Measurements from ENCODE around the gene NECTIN1. TPM values are rescaled to one million over a fixed set of nuclear protein-coding genes. Genes with fewer than 3 reads are reported as not detected.

Gene NECTIN1
- total RNA-seq, 1 donor from 2014 or later, result 10.4 TPM

- intact Hi-C loops (cut with DNase I), result no loop called here
- no peak for DNase-seq (ENCODE audit: low spot score)
Observed at GRCh38 chr11:119717839-119718534, 11.0 kb downstream of the NECTIN1 start.

GRCh38 chr11:119716582-119717498 is 12.2 kb downstream of the NECTIN1 start:
- intact Hi-C loops (cut with DNase I), result no loop called here

DNA sequence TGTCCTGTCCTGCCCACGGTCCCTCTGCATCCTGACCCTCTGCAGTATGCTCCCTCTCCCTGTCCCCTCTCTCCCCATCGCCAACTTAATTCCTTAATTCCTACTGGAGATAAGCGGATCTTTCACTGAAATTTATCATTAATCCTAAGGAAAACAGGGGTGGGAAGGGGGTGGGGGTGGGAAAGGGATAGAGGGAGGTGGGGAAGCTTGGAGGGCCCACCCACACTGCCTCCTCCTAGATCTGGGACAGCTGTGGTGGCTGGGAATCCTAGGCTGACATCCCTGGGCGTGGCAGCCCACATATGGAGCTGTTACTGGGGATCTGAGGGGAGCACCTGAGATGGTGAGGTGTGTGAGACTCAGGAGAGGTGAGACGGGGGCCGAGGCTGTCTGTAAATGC is 14.4 kb downstream of the NECTIN1 start:
- intact Hi-C loops (cut with DNase I), result no loop called here
- DNase-seq (ENCODE audit: low spot score), result no peak

More at GRCh38 chr11:119716582-119717498, 12.2 kb downstream of the NECTIN1 start:
- no peak for DNase-seq (ENCODE audit: low spot score)

DNA sequence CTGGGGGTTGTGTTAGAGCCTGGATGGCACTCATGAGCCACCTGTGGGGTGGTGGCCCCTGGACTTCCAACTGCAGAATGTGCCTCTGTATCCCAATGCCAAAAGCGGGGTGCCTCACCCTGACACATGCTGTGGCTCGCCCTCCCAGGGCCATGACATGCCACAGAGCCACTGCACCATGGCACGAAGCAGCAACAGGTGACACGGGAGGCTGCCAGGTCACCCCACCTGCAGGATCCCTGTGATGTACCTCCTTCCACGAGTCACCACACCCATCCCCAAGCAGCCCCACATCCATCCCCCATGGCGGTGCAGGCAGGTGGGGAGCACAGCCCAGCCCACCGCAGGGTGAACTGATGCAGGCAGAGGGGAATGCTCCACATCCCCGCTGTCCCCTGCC is 14.8 kb downstream of the NECTIN1 start:
- DNase-seq (ENCODE audit: low spot score), result no peak

GRCh38 chr11:119713359-119714040 is 15.5 kb downstream of the NECTIN1 start:
- no peak for DNase-seq (ENCODE audit: low spot score)
- intact Hi-C loops (cut with DNase I), result no loop called here

More for the DNA sequence above, 14.8 kb downstream of the NECTIN1 start:
- intact Hi-C loops (cut with DNase I), result no loop called here

DNA sequence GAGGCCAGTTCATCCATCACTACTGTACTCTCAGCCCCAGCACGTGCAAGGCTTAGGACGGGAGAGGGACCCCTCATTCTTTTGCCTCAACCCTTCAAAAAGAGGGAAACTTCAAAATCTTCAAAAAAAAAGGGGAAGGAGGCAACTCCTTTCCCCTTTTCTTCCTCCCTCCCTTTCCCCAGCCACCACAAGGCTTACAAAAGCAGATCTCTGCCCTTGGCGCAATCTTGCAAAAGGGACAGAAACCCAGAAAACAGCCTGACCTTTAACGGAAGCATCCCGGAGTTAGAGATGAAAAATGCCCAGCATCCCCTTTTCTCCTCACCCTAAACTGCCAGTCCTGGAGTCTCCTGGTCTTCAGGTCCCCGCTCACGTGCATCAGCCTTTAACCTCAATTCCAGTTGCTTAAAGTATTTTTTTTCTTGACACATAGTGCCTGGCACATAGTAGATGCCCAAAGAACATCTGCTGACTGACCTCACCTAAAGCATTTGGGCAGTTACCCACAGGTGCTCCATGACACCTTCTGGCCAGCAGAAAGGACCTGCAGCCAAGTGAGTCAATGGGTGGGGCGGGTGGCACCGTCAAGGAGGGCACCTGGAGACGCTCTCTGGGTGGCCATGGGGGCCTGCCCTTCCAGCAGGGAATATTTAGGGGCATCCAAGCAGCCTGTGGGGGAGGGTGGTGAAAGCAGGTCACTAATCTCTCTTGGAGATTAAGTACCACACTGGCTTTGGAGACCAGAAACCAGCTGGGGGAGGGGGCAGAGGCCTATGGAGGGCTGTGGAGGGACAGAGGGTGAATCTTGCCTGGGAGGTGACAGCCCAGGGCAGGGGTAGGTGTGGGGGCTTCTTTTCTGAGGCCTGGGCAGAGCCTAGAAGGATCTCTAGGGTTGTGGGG is 16.3 kb downstream of the NECTIN1 start:
- intact Hi-C loops (cut with DNase I), result no loop called here
- no peak for DNase-seq (ENCODE audit: low spot score)

DNA sequence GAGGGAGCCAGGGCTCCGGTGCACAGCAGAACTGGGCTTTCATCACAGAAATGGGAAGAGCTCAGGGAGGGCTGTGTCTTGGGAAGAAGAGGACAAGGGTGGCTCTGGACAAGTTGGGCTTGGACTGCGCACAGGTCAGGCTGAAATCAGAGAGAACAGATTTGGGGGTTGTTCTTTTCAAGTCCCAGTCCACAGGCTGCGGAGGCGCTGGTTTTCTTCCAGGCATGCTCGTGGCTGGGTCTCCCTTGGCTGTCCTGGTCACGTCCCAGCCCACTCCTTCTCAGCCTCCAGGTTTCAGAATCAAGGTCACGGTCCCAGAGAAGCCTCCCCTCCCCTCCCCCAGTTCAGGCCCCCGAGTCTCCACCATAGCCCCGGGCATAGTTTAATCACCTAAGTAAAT is 17.0 kb downstream of the NECTIN1 start:
- no peak for DNase-seq (ENCODE audit: low spot score)
- intact Hi-C loops (cut with DNase I), result no loop called here

GRCh38 chr11:119711476-119711875 is 17.5 kb downstream of the NECTIN1 start:
- intact Hi-C loops (cut with DNase I), result no loop called here
- no peak for DNase-seq (ENCODE audit: low spot score)

DNA sequence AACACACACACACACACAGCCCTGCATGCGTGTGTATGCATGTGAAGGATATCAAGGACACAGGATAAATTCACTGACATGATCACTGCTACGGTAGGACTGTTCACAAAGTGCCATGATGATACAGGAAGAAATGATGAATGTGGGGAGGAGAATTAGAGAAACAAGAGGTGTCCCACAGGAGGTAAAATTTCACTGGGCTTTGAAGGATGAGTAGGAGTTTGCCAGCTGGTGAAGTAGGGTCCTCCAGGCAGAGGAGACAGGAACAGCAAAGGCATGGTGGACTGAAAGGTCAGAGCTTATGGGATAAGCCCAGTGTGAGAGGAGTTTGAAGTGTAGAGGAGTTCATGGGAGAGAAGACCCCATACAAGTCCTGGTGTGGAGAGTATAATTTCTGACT is 18.6 kb downstream of the NECTIN1 start:
- no peak for DNase-seq (ENCODE audit: low spot score)
- intact Hi-C loops (cut with DNase I), result no loop called here

- DNase-seq (ENCODE audit: low spot score), result no peak
- intact Hi-C loops (cut with DNase I), result no loop called here
Observed at GRCh38 chr11:119709638-119710346, 19.2 kb downstream of the NECTIN1 start.

GRCh38 chr11:119709171-119709570 is 19.8 kb downstream of the NECTIN1 start:
- intact Hi-C loops (cut with DNase I), result no loop called here
- DNase-seq (ENCODE audit: low spot score), result no peak

- intact Hi-C loops (cut with DNase I), result no loop called here
- DNase-seq (ENCODE audit: low spot score), result no peak
Observed at GRCh38 chr11:119708384-119708783, 20.6 kb downstream of the NECTIN1 start.

GRCh38 chr11:119706887-119707286 is 22.1 kb downstream of the NECTIN1 start:
- intact Hi-C loops (cut with DNase I), result no loop called here
- DNase-seq (ENCODE audit: low spot score), result no peak

- intact Hi-C loops (cut with DNase I), result no loop called here
- no peak for DNase-seq (ENCODE audit: low spot score)
Observed at GRCh38 chr11:119706029-119706428, 23.0 kb downstream of the NECTIN1 start.

DNA sequence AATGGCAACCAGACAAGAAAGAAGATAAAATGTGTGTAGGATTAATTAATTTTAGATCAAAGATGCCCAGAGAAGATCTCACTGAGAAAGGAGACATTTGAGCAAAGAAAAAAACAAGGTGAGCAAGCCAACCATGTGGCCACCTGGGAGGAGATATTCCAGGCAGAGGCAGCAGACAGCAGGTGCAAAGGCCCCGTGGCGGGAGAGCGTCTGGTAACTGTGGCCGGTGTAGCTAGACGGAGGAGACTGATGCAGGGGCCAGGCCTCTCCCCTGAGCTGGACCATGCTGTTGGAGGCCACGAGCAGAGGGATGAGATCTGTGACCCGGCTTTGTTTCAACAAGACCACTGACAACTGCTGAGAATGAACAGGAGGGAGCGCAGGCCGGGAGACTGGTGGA is 23.6 kb downstream of the NECTIN1 start:
- intact Hi-C loops (cut with DNase I), result no loop called here
- DNase-seq (ENCODE audit: low spot score), result no peak

GRCh38 chr11:119704849-119705248 is 24.2 kb downstream of the NECTIN1 start:
- DNase-seq (ENCODE audit: low spot score), result no peak
- intact Hi-C loops (cut with DNase I), result no loop called here

- intact Hi-C loops (cut with DNase I), result no loop called here
- no peak for DNase-seq (ENCODE audit: low spot score)
Observed at GRCh38 chr11:119701591-119702549, 27.1 kb downstream of the NECTIN1 start.

All from cardiac septum (tissue), 1 donor.